Vagina (tissue), 2 donors: Measurements from ENCODE around the gene HOMEZ. TPM values are rescaled to one million over a fixed set of nuclear protein-coding genes. Genes with fewer than 3 reads are reported as not detected.

Source experiments
- DNase-seq, 2 donors: peaks; one replicate each; pipeline ENCODE4 v3.0.0-alpha.2; 2017; ENCODE audit errors: extremely low spot score in 2 of 2
- H3K27ac ChIP-seq: fragments of 200-600 bp; sonication (generic); one replicate; pipeline ENCODE4 v1.5.1; 2019
- H3K27me3 ChIP-seq: fragments of 200-600 bp; sonication (generic); one replicate; pipeline ENCODE4 v1.5.1; 2019
- H3K36me3 ChIP-seq, 2 donors: fragments of 200-600 bp; sonication (generic); one replicate each; pipeline ENCODE4 v1.5.1; 2017 to 2019
- H3K4me1 ChIP-seq: fragments of 200-600 bp; sonication (generic); one replicate; pipeline ENCODE4 v1.5.1; 2019
- H3K4me3 ChIP-seq, 2 donors: fragments of 200-600 bp; sonication (generic); 1 replicate in 1 of 2; 2 replicates in 1 of 2; pipeline ENCODE4 v1.5.1; 2016 to 2019
- H3K9me3 ChIP-seq: fragments of 200-600 bp; sonication (generic); one replicate; pipeline ENCODE4 v1.5.1; 2019
- CTCF ChIP-seq, 3 experiments: fragments of 450-650 bp in 2 of 3; fragments of 200-600 bp in 1 of 3; sonication (generic) in 1 of 3; IDR thresholded peaks; one replicate each; pipeline ENCODE4 v1.5.1; 2017 to 2019; ENCODE audit warnings: antibody characterized with exemption in 3 of 3, mild to moderate bottlenecking in 2 of 3, moderate library complexity in 2 of 3
- POLR2A ChIP-seq, 2 donors: fragments of 450-650 bp; IDR thresholded peaks; one replicate each; pipeline ENCODE4 v1.6.1; 2017; ENCODE audit warnings: antibody characterized with exemption in 2 of 2, mild to moderate bottlenecking in 2 of 2, moderate library complexity in 2 of 2
- POLR2AphosphoS5 ChIP-seq, 2 donors: sonication (generic); formaldehyde crosslinking; IDR thresholded peaks; one replicate each; pipeline ENCODE4 v1.9.0; 2017; ENCODE audit warnings: antibody characterized with exemption in 2 of 2, mild to moderate bottlenecking in 2 of 2, low read depth in 1 of 2; ENCODE audit not compliant: insufficient read depth in 1 of 2
- intact Hi-C: fragments of 100-400 bp; cut with DNase I; formaldehyde crosslinking; loops from one replicate; pipeline ENCODE4 v1.15.1; 2023
- total RNA-seq: library from RNA; depleted of rRNA; stranded (reverse); fragments of >200 nt; gene quantifications from one replicate; pipeline ENCODE4 v1.2.3, GENCODE V29; 2016

The HOMEZ gene
- total RNA-seq, 1 donor from 2014 or later = 13.5 TPM

GRCh38 chr14:23252420-23253333 is 33.3 kb downstream of the HOMEZ start:
- TF ChIP-seq CTCF (IDR thresholded peaks at IDR 0.05) (no peak), POLR2AphosphoS5 (IDR thresholded peaks at IDR 0.05; ENCODE audit: insufficient read depth in 1 of 2, low read depth in 1 of 2) (no peak), POLR2A (IDR thresholded peaks at IDR 0.05) (no peak)
- no peaks in the 10 kb centered on the region for H3K4me1 ChIP-seq
- intact Hi-C loops = no loop called here
- no peak overlapping the region for H3K4me3 ChIP-seq
- no peaks in the 10 kb centered on the region for H3K9me3 ChIP-seq
- H3K27ac ChIP-seq = no peak overlapping the region
- H3K27me3 ChIP-seq = no peaks in the 10 kb centered on the region
- no peaks in the 10 kb centered on the region for H3K36me3 ChIP-seq
- DNase-seq = no peak

GRCh38 chr14:23252006-23252405 is 33.9 kb downstream of the HOMEZ start:
- intact Hi-C loops = no loop called here
- TF ChIP-seq POLR2A (IDR thresholded peaks at IDR 0.05) = no peak
- TF ChIP-seq POLR2AphosphoS5 (IDR thresholded peaks at IDR 0.05; ENCODE audit: insufficient read depth in 1 of 2, low read depth in 1 of 2) = no peak
- H3K36me3 ChIP-seq = no peaks in the 10 kb centered on the region
- H3K9me3 ChIP-seq = no peaks in the 10 kb centered on the region
- H3K4me1 ChIP-seq = no peaks in the 10 kb centered on the region
- H3K27ac ChIP-seq = no peak overlapping the region
- H3K27me3 ChIP-seq = no peaks in the 10 kb centered on the region
- no peak for DNase-seq
- no peak overlapping the region for H3K4me3 ChIP-seq

GRCh38 chr14:23249824-23250223 is 36.1 kb downstream of the HOMEZ start:
- no peak for DNase-seq
- intact Hi-C loops = no loop called here
- TF ChIP-seq CTCF (IDR thresholded peaks at IDR 0.05) (no peak), POLR2AphosphoS5 (IDR thresholded peaks at IDR 0.05; ENCODE audit: insufficient read depth in 1 of 2, low read depth in 1 of 2) (no peak), POLR2A (IDR thresholded peaks at IDR 0.05) (no peak)
- Histone ChIP-seq H3K4me1 (no peaks in the 10 kb centered on the region), H3K4me3 (no peak overlapping the region), H3K27ac (no peak overlapping the region), H3K36me3 (no peaks in the 10 kb centered on the region), H3K9me3 (no peaks in the 10 kb centered on the region), H3K27me3 (no peaks in the 10 kb centered on the region)

GRCh38 chr14:23248601-23249000 is 37.3 kb downstream of the HOMEZ start:
- no peaks in the 10 kb centered on the region for H3K9me3 ChIP-seq
- intact Hi-C loops = no loop called here
- H3K27ac ChIP-seq = no peak overlapping the region
- no peaks in the 10 kb centered on the region for H3K4me1 ChIP-seq
- H3K36me3 ChIP-seq = no peaks in the 10 kb centered on the region
- no peak overlapping the region for H3K4me3 ChIP-seq
- no peak for DNase-seq
- no peaks in the 10 kb centered on the region for H3K27me3 ChIP-seq
- TF ChIP-seq POLR2AphosphoS5 (IDR thresholded peaks at IDR 0.05; ENCODE audit: insufficient read depth in 1 of 2, low read depth in 1 of 2) (no peak), POLR2A (IDR thresholded peaks at IDR 0.05) (no peak), CTCF (IDR thresholded peaks at IDR 0.05) (no peak)

- no peaks in the 10 kb centered on the region for H3K36me3 ChIP-seq
- no peak overlapping the region for H3K4me3 ChIP-seq
- intact Hi-C loops = no loop called here
- no peak for DNase-seq
- H3K27me3 ChIP-seq = no peaks in the 10 kb centered on the region
- H3K27ac ChIP-seq = no peak overlapping the region
- H3K4me1 ChIP-seq = no peaks in the 10 kb centered on the region
- TF ChIP-seq POLR2A (IDR thresholded peaks at IDR 0.05) (no peak), POLR2AphosphoS5 (IDR thresholded peaks at IDR 0.05; ENCODE audit: insufficient read depth in 1 of 2, low read depth in 1 of 2) (no peak), CTCF (IDR thresholded peaks at IDR 0.05) (no peak)
- no peaks in the 10 kb centered on the region for H3K9me3 ChIP-seq
Measured at GRCh38 chr14:23245282-23245681, 40.6 kb downstream of the HOMEZ start.
